ENCODE results near the gene ZBTB5. TPM values are rescaled to one million over a fixed set of nuclear protein-coding genes. Genes with fewer than 3 reads are reported as not detected.

The ZBTB5 gene
- total and polyA plus RNA-seq, 2 of the 8 experiments (the other 6 are each of a cell fraction or from before 2014, with no cell fraction given) = 13.3 to 14.5 TPM

GRCh38 chr9:37508834-37509206 is 43.6 kb upstream of the ZBTB5 start:
- CTCF ChIA-PET (ENCODE audit: partially characterized antibody) = interaction anchor here (0.8 to 6.5 kb wide), 7 partner anchors 9 to 57 kb away, joined by 4 to 39 read pairs (median 5); partner anchors contain the start of gene POLR1E
- H2BK15ac ChIP-seq (ENCODE audit: low read length) = no peak overlapping the region
- FAIRE-seq (no peak), DNase-seq (ENCODE audit: low read depth in 1 of 2, low spot score in 2 of 2) (no peak)
- H3K9me3 ChIP-seq (ENCODE audit: insufficient read depth in 2 of 2, low read depth in 1 of 2, low read length in 1 of 2) = no peaks in the 10 kb centered on the region
- H3K79me1 ChIP-seq (ENCODE audit: low read depth, low read length) = no peaks in the 10 kb centered on the region; the same call in 1 of the 2 replicates
- no peak overlapping the region for H2BK5ac ChIP-seq (ENCODE audit: low read depth, low read length)
- no peak overlapping the region for H3K56ac ChIP-seq (replicated peaks; ENCODE audit: insufficient read length, low read depth, low read length)
- no peak overlapping the region for H4K5ac ChIP-seq (ENCODE audit: insufficient read length, low read depth, low read length)
- no peak overlapping the region for H3K18ac ChIP-seq (ENCODE audit: extremely low read depth, low read length)
- no peaks in the 10 kb centered on the region for H3K23me2 ChIP-seq (ENCODE audit: low read depth, low read length)
- H3K9ac ChIP-seq (replicated peaks in 1 of 4; ENCODE audit: extremely low read depth in 1 of 4, low read depth in 3 of 4, low read length in 3 of 4) = no peak overlapping the region
- H2AK5ac ChIP-seq (ENCODE audit: low read depth, low read length) = no peak overlapping the region
- H3K23ac ChIP-seq (ENCODE audit: insufficient read length) = no peak overlapping the region
- H2BK20ac ChIP-seq (ENCODE audit: low read length) = no peak overlapping the region
- H3K79me2 ChIP-seq (ENCODE audit: control insufficient read depth in 1 of 2, insufficient read depth in 2 of 2, low read length in 2 of 2) = no peaks in the 10 kb centered on the region
- no peak overlapping the region for H4K8ac ChIP-seq (ENCODE audit: extremely low read depth, insufficient read depth, low read length)
- H3K27me3 ChIP-seq (replicated peaks in 1 of 4; ENCODE audit: control insufficient read depth in 3 of 4, extremely low read depth in 1 of 4, insufficient read depth in 3 of 4, low read length in 3 of 4) = no peaks in the 10 kb centered on the region
- whole genome bisulfite sequencing, 2 experiments (ENCODE audit: extremely low coverage in 1 of 2, insufficient coverage in 1 of 2, insufficient read length in 1 of 2, insufficient replicate concordance in 2 of 2, low coverage in 1 of 2, low lambda C conversion rate in 2 of 2, missing lambda C conversion rate in 1 of 2) = 91% methylated on average over 3 of the region's 3 CpGs; no CpG with 5 or more reads in 1 of the 2 experiments
- peaks cover 2 to 10% of the 10 kb centered on the region in 2 experiments for H4K20me1 ChIP-seq (replicated peaks in 1 of 2; ENCODE audit: control insufficient read depth in 1 of 2, insufficient read depth in 2 of 2, low read length in 2 of 2)
- no peak overlapping the region for H2BK120ac ChIP-seq (replicated peaks; ENCODE audit: low read depth, low read length)
- no peak overlapping the region for H4K91ac ChIP-seq (replicated peaks; ENCODE audit: insufficient read length, low read length)
- H2BK12ac ChIP-seq (ENCODE audit: low read depth, low read length) = no peak overlapping the region
- no peak overlapping the region for H3K4ac ChIP-seq (replicated peaks; ENCODE audit: insufficient read length, low read depth, low read length)
- TF ChIP-seq SRF (IDR thresholded peaks at IDR 0.05; ENCODE audit: low read depth, low read length) = no peak
- no peak for TF ChIP-seq BRCA1 (IDR thresholded peaks at IDR 0.05; ENCODE audit: low read depth, low read length)
- no peak for TF ChIP-seq YY1 (IDR thresholded peaks at IDR 0.05; ENCODE audit: low read depth, low read length)
- TF ChIP-seq EP300 (IDR thresholded peaks at IDR 0.05; ENCODE audit: borderline replicate concordance in 1 of 2, low read depth in 2 of 2, low read length in 2 of 2) = no peak
- TF ChIP-seq ATF2 (IDR thresholded peaks at IDR 0.05; ENCODE audit: low read length) = no peak
- peaks cover 2 to 21% (median 10%) of the 10 kb centered on the region in 4 experiments; a peak in 6 of 8 replicates for H3K36me3 ChIP-seq (ENCODE audit: control insufficient read depth in 2 of 4, insufficient read depth in 4 of 4, low read length in 3 of 4)
- no peak overlapping the region for H3K4me2 ChIP-seq (ENCODE audit: insufficient read depth in 1 of 2, low read depth in 2 of 2, low read length in 2 of 2)
- POLR2A ChIA-PET (ENCODE audit: partially characterized antibody) = interaction anchor here (1.1 to 2.7 kb wide), 8 partner anchors 9 to 43 kb away, joined by 3 to 12 read pairs (median 8); partner anchors contain the start of genes POLR1E and ZBTB5
- no peak overlapping the region for H2AFZ ChIP-seq (ENCODE audit: low read length)
- no peak overlapping the region for H3K14ac ChIP-seq (ENCODE audit: insufficient read length)
- no peaks in the 10 kb centered on the region; a peak in 2 of 7 replicates for H3K4me1 ChIP-seq (replicated peaks in 1 of 4; ENCODE audit: control insufficient read depth in 3 of 4, insufficient read depth in 4 of 4, low read length in 3 of 4)
- no peak overlapping the region for H3K27ac ChIP-seq (ENCODE audit: low read depth, low read length)
- no peak overlapping the region for H3K4me3 ChIP-seq (ENCODE audit: extremely low read depth in 1 of 4, insufficient read depth in 2 of 4, low read depth in 3 of 4, low read length in 4 of 4)

Measured in H1 (cell line).